ENCODE measurements around the gene NPPB.
A peak's percentile ranks its signal among the peaks of the same experiment; 100 is the strongest.

The NPPB gene

GRCh38 chr1:11848373-11848700 is 10.4 kb downstream of the NPPB start:
- DNase-seq (ENCODE audit: insufficient read length) (no peak), FAIRE-seq (no peak)
- no peak for TF ChIP-seq POLR2A (IDR thresholded peaks at IDR 0.05; ENCODE audit: low read depth, low read length)
- no peak for TF ChIP-seq TAF1 (IDR thresholded peaks at IDR 0.05; ENCODE audit: borderline replicate concordance, low read depth, low read length)
- no peak for TF ChIP-seq POLR2AphosphoS5 (IDR thresholded peaks at IDR 0.05; ENCODE audit: low read depth, low read length)

- TF ChIP-seq TAF1 (IDR thresholded peaks at IDR 0.05; ENCODE audit: borderline replicate concordance, low read depth, low read length): no peak
- no peak for FAIRE-seq
- DNase-seq (ENCODE audit: insufficient read length): no peak
Measured at GRCh38 chr1:11847667-11848372, 10.9 kb downstream of the NPPB start, which contains the start of gene NPPA. NPPA (minus strand) TSS chr1:11847783; CDS start chr1:11847684, 99 bp downstream.

GRCh38 chr1:11845641-11846335 is 13.0 kb downstream of the NPPB start:
- TF ChIP-seq POLR2A (IDR thresholded peaks at IDR 0.05; ENCODE audit: low read depth, low read length): no peak
- TF ChIP-seq POLR2AphosphoS5 (IDR thresholded peaks at IDR 0.05; ENCODE audit: low read depth, low read length): no peak
- TF ChIP-seq TAF1 (IDR thresholded peaks at IDR 0.05; ENCODE audit: borderline replicate concordance, low read depth, low read length): no peak
- no peak for DNase-seq (ENCODE audit: insufficient read length)
- FAIRE-seq: no peak

- FAIRE-seq (no peak), DNase-seq (ENCODE audit: insufficient read length) (no peak)
- TF ChIP-seq TAF1 (IDR thresholded peaks at IDR 0.05; ENCODE audit: borderline replicate concordance, low read depth, low read length) (no peak), POLR2A (IDR thresholded peaks at IDR 0.05; ENCODE audit: low read depth, low read length) (no peak), POLR2AphosphoS5 (IDR thresholded peaks at IDR 0.05; ENCODE audit: low read depth, low read length) (no peak)
Measured at GRCh38 chr1:11842154-11843041, 16.3 kb downstream of the NPPB start.

GRCh38 chr1:11841245-11842153 is 17.2 kb downstream of the NPPB start:
- TF ChIP-seq POLR2AphosphoS5 (IDR thresholded peaks at IDR 0.05; ENCODE audit: low read depth, low read length) (no peak), TAF1 (IDR thresholded peaks at IDR 0.05; ENCODE audit: borderline replicate concordance, low read depth, low read length) (no peak), POLR2A (IDR thresholded peaks at IDR 0.05; ENCODE audit: low read depth, low read length) (no peak)
- no peak for FAIRE-seq
- DNase-seq (ENCODE audit: insufficient read length): no peak

- DNase-seq (ENCODE audit: insufficient read length) (no peak), FAIRE-seq (no peak)
- TF ChIP-seq POLR2AphosphoS5 (IDR thresholded peaks at IDR 0.05; ENCODE audit: low read depth, low read length): no peak
- TF ChIP-seq TAF1 (IDR thresholded peaks at IDR 0.05; ENCODE audit: borderline replicate concordance, low read depth, low read length): no peak
- no peak for TF ChIP-seq POLR2A (IDR thresholded peaks at IDR 0.05; ENCODE audit: low read depth, low read length)
Measured at GRCh38 chr1:11839727-11840705, 18.7 kb downstream of the NPPB start.

- peak; percentile 85 for FAIRE-seq
- TF ChIP-seq POLR2A (IDR thresholded peaks at IDR 0.05; ENCODE audit: low read depth, low read length): no peak
- TF ChIP-seq POLR2AphosphoS5 (IDR thresholded peaks at IDR 0.05; ENCODE audit: low read depth, low read length): no peak
- no peak for TF ChIP-seq TAF1 (IDR thresholded peaks at IDR 0.05; ENCODE audit: borderline replicate concordance, low read depth, low read length)
- peak; percentile 94 for DNase-seq (ENCODE audit: insufficient read length)
Measured at GRCh38 chr1:11838349-11839272, 20.1 kb downstream of the NPPB start.

GRCh38 chr1:11837767-11838348 is 20.9 kb downstream of the NPPB start:
- TF ChIP-seq TAF1 (IDR thresholded peaks at IDR 0.05; ENCODE audit: borderline replicate concordance, low read depth, low read length): no peak
- TF ChIP-seq POLR2AphosphoS5 (IDR thresholded peaks at IDR 0.05; ENCODE audit: low read depth, low read length): no peak
- no peak for TF ChIP-seq POLR2A (IDR thresholded peaks at IDR 0.05; ENCODE audit: low read depth, low read length)
- no peak for FAIRE-seq
- DNase-seq (ENCODE audit: insufficient read length): no peak

Data from GM12892 (cell line).